Mucosa of rectum (tissue), 2 donors: ENCODE data around the gene COL5A2.

Experiments
- H3K27ac ChIP-seq, 2 donors: one replicate each; pipeline ENCODE4 v1.7.0; 2013; ENCODE audit warnings: inconsistent platforms in 2 of 2, low read depth in 2 of 2, low read length in 2 of 2
- H3K27me3 ChIP-seq, 2 donors: one replicate each; pipeline ENCODE4 v1.7.0; 2013; ENCODE audit warnings: low read length in 2 of 2; ENCODE audit not compliant: control insufficient read depth in 2 of 2, insufficient read depth in 2 of 2
- H3K36me3 ChIP-seq, 2 donors: one replicate each; pipeline ENCODE4 v1.7.0; 2013; ENCODE audit warnings: low read length in 2 of 2; ENCODE audit not compliant: control insufficient read depth in 2 of 2, insufficient read depth in 2 of 2
- H3K4me1 ChIP-seq, 2 donors: one replicate each; pipeline ENCODE4 v1.7.0; 2013; ENCODE audit warnings: low read length in 2 of 2, mild to moderate bottlenecking in 1 of 2; ENCODE audit not compliant: control insufficient read depth in 2 of 2, insufficient read depth in 2 of 2
- H3K4me3 ChIP-seq, 2 donors: one replicate each; pipeline ENCODE4 v1.7.0; 2013; ENCODE audit warnings: low read length in 2 of 2
- H3K9ac ChIP-seq, 2 donors: one replicate each; pipeline ENCODE4 v1.7.0; 2013; ENCODE audit warnings: low read length in 2 of 2, low read depth in 1 of 2, mild to moderate bottlenecking in 1 of 2
- H3K9me3 ChIP-seq, 2 donors: one replicate each; pipeline ENCODE4 v1.7.0; 2013; ENCODE audit warnings: low read length in 2 of 2; ENCODE audit not compliant: control insufficient read depth in 2 of 2
- donor health status: healthy.
- donor health status: Normal muscosa, but diverticular disease.

Gene COL5A2

DNA sequence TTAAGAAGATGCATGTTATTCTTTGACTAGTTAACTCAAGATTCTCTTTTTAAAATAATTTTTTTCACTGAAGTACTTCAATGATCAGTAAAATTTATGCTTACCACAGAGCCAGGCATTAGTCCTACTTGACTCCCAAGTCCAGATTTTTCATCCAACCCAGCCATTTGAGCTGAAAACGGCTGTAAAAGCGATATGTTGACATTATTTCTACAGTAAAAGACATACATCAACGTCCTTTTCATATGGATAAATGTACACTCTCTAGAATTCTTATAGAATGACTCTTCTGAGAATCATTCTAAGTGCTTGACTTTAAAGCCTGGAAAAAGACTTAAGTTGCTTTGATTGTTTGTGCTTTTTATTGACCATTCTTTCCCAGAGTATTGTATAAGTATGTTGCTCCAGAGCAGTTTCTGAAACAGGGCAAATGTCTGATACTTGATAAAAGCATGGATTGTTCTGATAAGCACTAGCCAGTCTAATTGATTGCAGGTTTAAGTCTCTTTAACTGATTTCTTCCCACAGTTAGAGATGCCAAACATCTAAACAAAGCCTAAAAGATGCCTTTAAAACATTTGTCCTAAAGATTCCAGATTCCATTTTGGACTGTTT is 90.9 kb downstream of the COL5A2 start:
- Histone ChIP-seq H3K9ac (no peak overlapping the region), H3K4me1 (no peaks in the 10 kb centered on the region), H3K9me3 (no peaks in the 10 kb centered on the region), H3K4me3 (no peak overlapping the region), H3K36me3 (no peaks in the 10 kb centered on the region), H3K27me3 (no peaks in the 10 kb centered on the region), H3K27ac (no peak overlapping the region)

DNA sequence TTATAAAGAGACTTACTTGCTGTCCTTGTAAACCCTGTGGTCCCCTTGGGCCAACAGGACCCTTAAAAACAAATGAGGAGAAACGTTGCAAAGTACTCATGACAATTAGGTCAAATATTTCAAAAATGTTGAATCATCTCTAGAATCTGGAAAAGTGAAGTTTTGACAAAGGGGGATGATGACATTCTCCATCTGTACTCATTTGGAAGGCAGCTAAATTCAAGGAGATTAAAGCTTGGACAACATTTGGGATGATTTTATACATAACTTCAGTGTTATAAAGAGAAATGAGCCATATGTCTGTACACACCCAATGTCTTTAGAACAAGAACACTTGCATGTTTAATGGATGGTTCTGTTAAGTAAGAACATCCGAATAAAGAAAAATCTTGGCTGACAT is 92.9 kb downstream of the COL5A2 start:
- no peak overlapping the region for H3K27ac ChIP-seq
- H3K27me3 ChIP-seq, result no peaks in the 10 kb centered on the region
- H3K4me1 ChIP-seq, result no peaks in the 10 kb centered on the region
- H3K4me3 ChIP-seq, result no peak overlapping the region
- H3K9ac ChIP-seq, result no peak overlapping the region
- H3K36me3 ChIP-seq, result no peaks in the 10 kb centered on the region
- H3K9me3 ChIP-seq, result no peaks in the 10 kb centered on the region

DNA sequence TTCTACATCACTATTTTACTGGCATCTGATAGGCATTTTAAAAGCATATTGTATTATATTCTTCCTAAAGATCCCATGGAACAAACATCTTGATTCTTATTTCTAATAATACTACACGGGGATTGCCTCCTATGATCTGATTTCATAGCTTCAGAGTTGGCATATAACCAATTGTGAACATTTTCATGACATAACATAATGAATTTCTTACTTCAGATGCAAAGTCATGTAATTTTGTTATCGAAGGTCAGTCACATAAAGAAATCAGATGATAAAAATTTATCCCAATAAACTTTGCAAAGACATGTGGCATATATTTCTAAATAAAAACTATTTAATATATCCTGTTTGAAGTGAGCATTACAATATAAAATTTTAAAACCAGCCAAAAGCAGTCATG is 93.3 kb downstream of the COL5A2 start:
- Histone ChIP-seq H3K4me3 (no peak overlapping the region), H3K9ac (no peak overlapping the region), H3K9me3 (no peaks in the 10 kb centered on the region), H3K27ac (no peak overlapping the region), H3K36me3 (no peaks in the 10 kb centered on the region), H3K4me1 (no peaks in the 10 kb centered on the region), H3K27me3 (no peaks in the 10 kb centered on the region)

DNA sequence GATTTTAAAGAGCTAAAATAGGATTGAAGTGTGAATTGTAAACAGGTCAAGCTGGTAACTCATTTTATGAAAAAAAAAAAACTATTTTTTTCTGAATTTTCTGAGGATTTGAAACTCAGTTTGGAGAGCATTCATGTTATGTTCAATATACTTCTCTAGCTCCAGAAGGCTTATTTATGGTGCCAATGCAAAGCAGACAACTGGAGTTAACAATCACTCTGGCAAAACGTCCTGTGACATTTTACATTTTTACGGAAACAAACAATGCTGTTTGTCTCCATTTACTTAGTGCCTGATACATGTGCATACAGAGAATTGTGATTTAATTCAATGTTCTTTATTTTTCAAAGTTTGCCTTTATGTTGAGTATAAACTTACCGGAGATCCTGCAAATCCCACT is 96.0 kb downstream of the COL5A2 start:
- no peaks in the 10 kb centered on the region for H3K4me1 ChIP-seq
- H3K9me3 ChIP-seq, result no peaks in the 10 kb centered on the region
- H3K36me3 ChIP-seq, result no peaks in the 10 kb centered on the region
- no peak overlapping the region for H3K9ac ChIP-seq
- no peak overlapping the region for H3K27ac ChIP-seq
- no peaks in the 10 kb centered on the region for H3K27me3 ChIP-seq
- no peak overlapping the region for H3K4me3 ChIP-seq

DNA sequence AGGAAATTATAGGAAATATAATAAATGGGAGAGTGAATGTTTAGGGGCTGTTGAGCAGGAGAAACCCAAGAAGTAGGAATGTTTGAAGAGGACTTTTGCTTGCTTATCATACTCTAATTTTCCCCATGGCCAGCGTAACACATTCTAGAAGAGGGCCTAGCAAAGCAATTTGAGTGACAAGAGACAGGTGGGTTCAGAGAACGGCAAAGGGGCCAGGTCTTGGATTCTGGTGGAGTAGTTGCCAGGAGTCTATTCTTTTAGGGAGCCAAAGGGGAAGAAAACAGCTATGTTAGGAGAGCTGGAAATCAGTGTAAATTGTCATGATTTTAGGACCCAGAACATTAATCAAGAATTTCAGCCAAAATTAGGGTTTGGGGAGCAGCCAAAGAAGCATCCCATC is 96.5 kb downstream of the COL5A2 start:
- Histone ChIP-seq H3K9me3 (no peaks in the 10 kb centered on the region), H3K27me3 (no peaks in the 10 kb centered on the region), H3K4me1 (no peaks in the 10 kb centered on the region), H3K4me3 (no peak overlapping the region), H3K9ac (no peak overlapping the region), H3K36me3 (no peaks in the 10 kb centered on the region), H3K27ac (no peak overlapping the region)

DNA sequence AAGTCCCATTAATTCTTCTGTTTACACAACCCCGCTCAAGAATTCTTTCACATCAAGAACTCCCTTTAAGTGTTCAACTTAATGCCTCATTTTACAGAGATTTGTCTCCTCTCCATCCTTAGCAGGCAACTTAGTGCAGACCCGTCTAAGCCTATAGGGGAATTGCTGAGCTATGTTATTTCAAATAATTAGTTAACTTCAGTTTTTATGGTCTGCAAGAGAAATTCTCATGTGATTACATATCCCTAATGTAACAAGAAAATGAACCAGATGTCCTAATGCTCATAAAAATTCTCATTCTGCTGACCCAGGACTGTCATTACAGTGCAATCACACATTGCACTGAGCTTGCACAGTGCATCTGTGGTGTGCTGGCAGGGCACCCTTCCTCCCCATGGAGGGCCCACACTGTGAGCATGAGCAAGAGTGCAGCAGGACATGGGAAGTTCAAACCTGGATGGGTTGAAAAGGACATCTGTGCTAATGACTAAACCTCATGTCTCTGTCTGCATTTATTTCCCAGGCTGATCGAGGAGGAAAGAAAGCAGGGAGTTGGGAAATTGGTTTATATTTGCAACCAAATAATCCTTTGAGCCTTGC is 97.1 kb downstream of the COL5A2 start:
- H3K9me3 ChIP-seq, result no peaks in the 10 kb centered on the region
- H3K4me3 ChIP-seq, result no peak overlapping the region
- no peak overlapping the region for H3K9ac ChIP-seq
- H3K36me3 ChIP-seq, result no peaks in the 10 kb centered on the region
- no peaks in the 10 kb centered on the region for H3K27me3 ChIP-seq
- no peaks in the 10 kb centered on the region for H3K4me1 ChIP-seq
- no peak overlapping the region for H3K27ac ChIP-seq

DNA sequence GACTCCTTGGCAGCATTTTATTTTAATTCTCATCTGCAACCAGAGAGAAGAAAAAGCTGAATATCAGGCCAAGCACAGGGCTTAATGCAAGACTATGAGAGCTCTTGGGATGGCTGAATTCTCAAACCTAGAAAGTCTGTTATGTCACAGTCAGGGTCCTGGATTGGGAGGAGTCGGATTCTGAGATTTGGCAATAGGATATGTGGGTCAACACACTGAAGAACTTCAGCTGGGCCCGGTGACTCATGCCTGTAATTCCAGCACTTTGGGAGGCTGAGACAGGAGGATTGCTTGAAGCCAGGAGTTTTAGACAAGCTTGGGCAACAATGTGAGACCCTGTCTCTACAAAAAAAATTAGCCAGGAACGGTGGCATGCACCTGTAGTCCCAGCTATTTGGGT is 103.0 kb downstream of the COL5A2 start:
- H3K36me3 ChIP-seq, result no peaks in the 10 kb centered on the region
- no peak overlapping the region for H3K4me3 ChIP-seq
- H3K9ac ChIP-seq, result no peak overlapping the region
- H3K4me1 ChIP-seq, result peaks cover 0 to 2% of the 10 kb centered on the region in 2 donors
- H3K27me3 ChIP-seq, result no peaks in the 10 kb centered on the region
- no peaks in the 10 kb centered on the region for H3K9me3 ChIP-seq
- H3K27ac ChIP-seq, result no peak overlapping the region

DNA sequence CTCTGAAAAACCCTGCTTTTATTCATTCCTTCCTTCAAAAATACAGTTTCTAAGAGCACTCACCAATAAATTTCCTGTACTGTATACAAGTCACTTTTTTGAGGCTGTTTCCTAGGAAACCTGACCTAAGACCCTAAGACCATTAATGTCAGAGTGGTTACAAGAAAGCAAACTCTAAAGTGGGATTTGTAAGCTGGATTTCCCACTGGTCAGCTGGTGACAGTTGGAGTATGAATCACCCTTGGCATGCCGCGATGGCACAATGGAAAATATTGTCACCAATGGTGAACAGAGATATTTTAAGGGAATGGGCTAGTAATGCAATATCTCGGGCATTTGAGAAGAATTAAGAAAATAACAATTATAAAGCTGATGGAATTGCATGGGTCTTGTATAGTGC is 103.4 kb downstream of the COL5A2 start:
- Histone ChIP-seq H3K4me3 (no peak overlapping the region), H3K27ac (no peak overlapping the region), H3K9ac (no peak overlapping the region), H3K4me1 (peaks cover 0 to 2% of the 10 kb centered on the region in 2 donors), H3K9me3 (no peaks in the 10 kb centered on the region), H3K27me3 (no peaks in the 10 kb centered on the region), H3K36me3 (no peaks in the 10 kb centered on the region)

DNA sequence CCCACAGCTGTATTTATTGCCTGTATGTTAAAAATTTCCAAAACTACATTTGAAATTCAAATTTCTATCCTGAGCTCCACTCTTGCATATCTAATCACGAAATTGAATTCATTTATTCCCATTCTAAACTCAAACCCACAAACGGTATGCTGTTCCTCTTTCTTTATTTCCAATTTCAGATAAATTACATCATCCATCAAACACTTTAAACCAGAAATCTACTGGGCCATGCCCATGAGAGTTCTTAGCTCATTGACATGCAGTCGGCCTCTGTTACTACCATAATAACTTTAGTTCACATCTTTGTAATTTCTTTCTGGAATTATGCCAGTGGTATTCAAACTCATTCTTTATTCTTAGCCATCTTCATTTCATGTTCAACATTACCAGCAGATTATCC is 105.1 kb downstream of the COL5A2 start:
- no peak overlapping the region for H3K4me3 ChIP-seq
- H3K9me3 ChIP-seq, result no peaks in the 10 kb centered on the region
- no peaks in the 10 kb centered on the region for H3K36me3 ChIP-seq
- peaks cover 0 to 2% of the 10 kb centered on the region in 2 donors for H3K4me1 ChIP-seq
- no peaks in the 10 kb centered on the region for H3K27me3 ChIP-seq
- no peak overlapping the region for H3K27ac ChIP-seq
- no peak overlapping the region for H3K9ac ChIP-seq

DNA sequence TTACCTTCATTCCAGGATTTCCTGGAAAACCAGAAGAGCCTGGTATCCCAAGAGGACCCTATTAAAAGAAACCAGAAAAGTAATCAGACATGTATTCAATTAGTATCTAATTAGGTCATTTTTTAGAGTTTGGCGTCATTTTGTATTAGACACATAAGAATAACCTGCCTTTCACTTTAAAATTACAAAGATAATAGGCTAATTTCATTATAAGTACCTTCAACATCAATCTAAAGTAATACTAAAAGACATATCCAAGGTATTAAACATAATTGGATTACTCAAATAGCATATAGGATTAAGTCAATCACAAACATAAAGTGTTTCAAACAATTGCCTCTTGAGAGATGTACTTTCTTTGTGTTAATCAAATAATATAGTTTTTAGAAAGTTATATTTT is 107.5 kb downstream of the COL5A2 start:
- Histone ChIP-seq H3K27me3 (no peaks in the 10 kb centered on the region), H3K9ac (no peak overlapping the region), H3K4me1 (peaks cover 0 to 2% of the 10 kb centered on the region in 2 donors), H3K27ac (no peak overlapping the region), H3K4me3 (no peak overlapping the region), H3K9me3 (no peaks in the 10 kb centered on the region), H3K36me3 (no peaks in the 10 kb centered on the region)
